Kidney tubule cell (primary cell): ENCODE data around the gene NAGLU.
"Not testable (repeated sequence)": the region's sequence is repeated elsewhere in the genome, so short reads cannot be mapped to it uniquely, and the experiment has no call there.

Source experiments
- DNase-seq: peaks from one replicate; pipeline ENCODE4 v3.0.0-alpha.2; 2018; ENCODE audit warnings: low spot score

Gene NAGLU

GRCh38 chr17:42521666-42522262 is 14.3 kb upstream of the NAGLU start:
- DNase-seq: no peak

- no peak for DNase-seq
These were observed 13.7 kb upstream of the NAGLU start for GRCh38 chr17:42522263-42522790.

GRCh38 chr17:42522798-42523278 is 13.2 kb upstream of the NAGLU start:
- DNase-seq: no peak

GRCh38 chr17:42525221-42525620 is 10.8 kb upstream of the NAGLU start:
- peak; percentile 39 for DNase-seq

- peak; percentile 37 for DNase-seq
These were observed 10.0 kb upstream of the NAGLU start for GRCh38 chr17:42526031-42526444.

GRCh38 chr17:42527932-42528331 is 8.1 kb upstream of the NAGLU start:
- no peak for DNase-seq

GRCh38 chr17:42529061-42529460 is 7.0 kb upstream of the NAGLU start:
- DNase-seq: no peak

GRCh38 chr17:42530952-42531454 is 5.0 kb upstream of the NAGLU start:
- DNase-seq: no peak

GRCh38 chr17:42531455-42532354 is 4.3 kb upstream of the NAGLU start:
- peak; percentile 64 for DNase-seq

- no peak for DNase-seq
These were observed 640 bp upstream of the NAGLU start for GRCh38 chr17:42535155-42536047.

- DNase-seq: peak; percentile 86
These were observed 523 bp downstream of the NAGLU start for GRCh38 chr17:42536372-42537155.

- no peak for DNase-seq
These were observed 1.2 kb downstream of the NAGLU start for GRCh38 chr17:42537156-42537805.

- no peak for DNase-seq
These were observed 1.9 kb downstream of the NAGLU start for GRCh38 chr17:42537826-42538451.

- no peak for DNase-seq
These were observed 2.4 kb downstream of the NAGLU start for GRCh38 chr17:42538482-42538881.

GRCh38 chr17:42540558-42540957 is 4.5 kb downstream of the NAGLU start:
- not testable (repeated sequence) for DNase-seq

GRCh38 chr17:42541041-42541833 is 5.2 kb downstream of the NAGLU start:
- DNase-seq: peak; percentile 82

- DNase-seq: no peak
These were observed 7.4 kb downstream of the NAGLU start for GRCh38 chr17:42543190-42544079.

GRCh38 chr17:42544874-42545283 is 8.8 kb downstream of the NAGLU start:
- DNase-seq: no peak
